SW480 (cell line): ENCODE results near the gene EVPL.
"Not testable (repeated sequence)": the region's sequence is repeated elsewhere in the genome, so short reads cannot be mapped to it uniquely, and the experiment has no call there.

Source experiments
- DNase-seq: peaks from one replicate; pipeline ENCODE4 v3.0.0-alpha.2; 2016; ENCODE audit warnings: low spot score

Gene EVPL

GRCh38 chr17:76027159-76027839, at the start of gene EVPL:
TSS of gene EVPL (minus strand) at chr17:76027306. CDS start at chr17:76027198, 108 bp downstream.
- DNase-seq = peak; percentile 84

GRCh38 chr17:76076146-76076764, 49.1 kb upstream of the EVPL start:
- no peak for DNase-seq

DNA sequence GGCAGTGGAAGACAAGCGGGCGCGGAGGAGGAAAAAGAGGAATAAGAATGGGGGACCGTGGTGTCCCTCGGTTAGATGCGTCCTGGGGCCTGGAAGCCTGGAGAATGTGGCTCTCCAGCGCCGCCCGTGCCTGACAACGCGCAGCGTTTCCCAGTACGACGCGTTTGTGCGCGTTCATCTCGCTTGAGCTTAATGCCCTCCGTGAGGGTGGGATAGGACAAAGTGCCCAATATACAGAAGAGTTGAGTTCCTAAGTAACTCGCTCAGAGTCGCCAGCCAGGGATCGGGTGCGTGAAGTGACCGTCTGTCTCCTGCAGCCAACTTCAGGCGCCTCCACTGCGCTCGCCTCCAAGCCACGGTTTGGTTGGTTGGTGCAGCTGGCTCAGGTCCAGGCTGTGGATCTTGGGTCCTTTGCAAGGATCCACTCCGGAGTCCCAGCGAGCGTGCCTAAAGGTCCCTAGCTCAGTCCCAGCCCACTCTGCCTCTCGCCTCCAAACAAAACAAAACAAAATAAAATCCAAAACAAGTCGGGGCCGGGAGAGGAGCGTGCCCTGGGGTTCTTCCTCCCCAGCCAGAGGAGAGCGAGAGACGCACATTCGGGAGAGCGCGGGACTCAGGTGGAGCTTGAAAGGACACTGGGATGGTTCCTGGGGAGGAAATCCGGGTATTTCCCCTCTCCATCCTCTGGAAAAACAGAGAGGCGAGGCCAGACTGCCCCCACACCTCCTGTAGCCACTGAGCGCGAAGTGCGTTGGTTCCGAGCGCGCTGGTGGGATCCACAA, 48.4 kb upstream of the EVPL start:
- no peak for DNase-seq

DNA sequence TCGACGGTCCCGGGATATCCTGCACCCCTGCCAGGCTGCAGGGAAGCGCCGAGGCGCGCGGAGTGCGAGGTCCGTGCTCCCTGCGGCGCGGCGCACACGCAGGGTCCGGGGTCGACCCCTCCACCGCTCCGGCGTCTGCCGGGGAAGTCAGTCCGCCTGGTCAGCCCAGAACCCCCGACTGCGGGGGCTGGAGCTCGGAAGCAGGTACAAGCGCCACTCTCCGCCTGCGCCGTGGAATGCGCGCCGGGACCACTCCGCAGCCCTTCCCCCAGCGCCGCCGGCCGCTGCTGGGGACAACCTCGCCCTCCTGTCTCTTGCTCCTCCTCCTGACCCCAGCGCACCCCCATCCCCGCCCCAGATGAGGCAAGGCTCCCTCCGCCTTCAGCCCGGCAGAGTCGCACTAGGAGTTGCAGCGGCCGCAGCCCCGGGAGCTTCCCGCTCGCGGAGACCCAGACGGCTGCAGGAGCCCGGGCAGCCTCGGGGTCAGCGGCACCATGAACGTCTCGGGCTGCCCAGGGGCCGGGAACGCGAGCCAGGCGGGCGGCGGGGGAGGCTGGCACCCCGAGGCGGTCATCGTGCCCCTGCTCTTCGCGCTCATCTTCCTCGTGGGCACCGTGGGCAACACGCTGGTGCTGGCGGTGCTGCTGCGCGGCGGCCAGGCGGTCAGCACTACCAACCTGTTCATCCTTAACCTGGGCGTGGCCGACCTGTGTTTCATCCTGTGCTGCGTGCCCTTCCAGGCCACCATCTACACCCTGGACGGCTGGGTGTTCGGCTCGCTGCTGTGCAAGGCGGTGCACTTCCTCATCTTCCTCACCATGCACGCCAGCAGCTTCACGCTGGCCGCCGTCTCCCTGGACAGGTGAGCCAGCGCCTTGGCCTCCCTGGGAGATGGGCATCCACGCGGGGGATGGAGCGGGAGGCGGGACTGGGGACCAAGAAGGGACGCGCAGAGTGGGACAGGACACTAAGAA, 47.6 kb upstream of the EVPL start, which contains the start of gene GALR2:
GALR2 (plus strand) TSS at position 392 of the 974 bp plus-strand sequence; CDS start at position 495, 103 bp downstream.
- no peak for DNase-seq

- peak; percentile 93 for DNase-seq
These were observed 45.2 kb upstream of the EVPL start, which contains the start of gene SRP68 for GRCh38 chr17:76072148-76072858. TSS of gene SRP68 (minus strand) at chr17:76072517. CDS start at chr17:76072491, 26 bp downstream.

DNA sequence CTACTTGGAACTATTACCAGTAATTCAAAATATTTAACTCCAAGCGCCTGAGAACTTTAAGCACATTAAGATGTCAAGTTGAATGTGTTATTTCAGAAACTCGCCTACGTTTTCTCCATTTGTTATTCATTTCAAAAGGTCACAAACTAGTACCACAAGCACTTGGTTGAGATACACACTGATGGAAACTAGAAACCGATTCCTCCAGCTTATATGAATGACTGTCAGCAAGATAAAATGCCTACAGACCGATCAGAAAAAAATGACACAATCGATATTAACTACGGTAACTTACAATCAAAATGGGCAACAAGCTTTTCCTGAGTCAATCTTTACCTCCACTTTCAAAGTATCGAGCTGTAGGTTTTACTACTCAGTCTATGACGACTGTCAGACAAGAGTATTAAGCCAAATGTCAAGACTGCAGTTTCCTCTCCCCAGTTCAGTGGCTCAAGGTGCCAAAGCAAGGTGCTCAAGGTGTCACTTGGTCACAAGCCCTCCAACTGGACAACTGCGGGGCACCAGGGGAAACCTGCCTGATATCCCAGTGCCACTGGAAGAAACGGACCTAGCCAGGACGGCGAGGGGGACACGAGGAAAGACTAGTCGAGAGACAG, 44.5 kb upstream of the EVPL start:
- DNase-seq = no peak

DNA sequence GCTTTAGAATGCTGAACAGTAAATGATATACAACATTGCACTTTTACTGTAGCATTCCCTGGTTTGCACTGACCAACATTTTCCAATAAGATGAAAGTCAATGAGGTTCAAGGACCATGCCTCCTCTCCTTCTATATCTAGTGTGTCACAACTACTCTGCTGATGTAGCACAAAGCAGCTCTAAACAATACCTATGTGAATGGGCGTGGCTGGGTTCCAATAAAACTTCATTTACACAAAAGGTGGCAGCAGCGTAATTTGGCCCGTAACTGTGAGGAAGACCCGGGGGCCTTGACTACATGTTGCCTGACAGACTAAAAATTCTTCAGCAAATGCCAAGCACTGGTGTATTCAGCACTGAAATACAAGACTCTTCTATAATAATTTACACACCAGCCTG, 38.7 kb upstream of the EVPL start:
- DNase-seq = no peak

- DNase-seq = no peak
These were observed 36.9 kb upstream of the EVPL start for GRCh38 chr17:76063875-76064546.

- not testable (repeated sequence) for DNase-seq
These were observed 31.2 kb upstream of the EVPL start for GRCh38 chr17:76058264-76058663.

- no peak for DNase-seq
These were observed 29.8 kb upstream of the EVPL start for GRCh38 chr17:76056882-76057281.

GRCh38 chr17:76054112-76054476, 27.0 kb upstream of the EVPL start:
- peak; percentile 28 for DNase-seq

DNA sequence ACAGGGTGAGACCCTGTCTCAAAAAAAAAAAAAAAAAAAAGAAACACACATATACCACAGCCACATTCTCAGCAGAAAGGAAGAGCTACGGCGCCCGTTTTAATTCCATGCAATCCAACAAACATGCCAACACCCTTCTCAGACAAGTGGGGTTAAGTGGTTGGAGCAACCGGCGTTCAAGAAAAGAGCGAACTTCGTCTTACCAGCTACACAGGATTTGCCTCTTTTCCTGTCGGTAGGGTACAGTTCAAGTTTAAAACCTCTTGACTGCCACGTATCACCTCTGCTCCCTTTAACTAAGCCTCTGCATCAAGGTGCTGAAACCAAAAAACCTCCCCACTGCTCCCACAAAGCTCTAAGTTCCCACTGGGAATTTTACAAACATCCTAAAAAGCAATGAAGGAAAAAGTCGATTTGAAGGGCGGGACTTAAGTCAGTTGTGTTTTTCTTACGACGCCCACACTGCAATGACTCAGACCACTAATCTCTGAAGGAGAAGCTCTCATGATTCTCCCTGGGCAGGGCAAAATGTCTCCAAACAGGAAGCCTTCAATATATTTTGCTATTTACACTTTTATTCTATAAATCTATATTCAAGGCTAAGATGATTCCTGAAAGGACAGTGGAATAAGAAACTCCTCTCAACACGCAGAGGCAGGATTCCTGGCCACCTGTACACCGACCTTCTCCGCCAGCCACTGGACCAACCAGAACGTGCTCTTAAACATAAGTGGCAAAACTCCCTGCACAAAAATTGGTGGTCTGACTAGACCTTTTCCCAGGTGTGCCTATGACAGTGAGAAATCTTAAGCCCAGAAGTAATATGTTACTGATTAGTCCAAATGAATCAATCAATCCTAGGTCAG, 26.4 kb upstream of the EVPL start:
- DNase-seq = peak; percentile 23

- DNase-seq = no peak
These were observed 24.5 kb upstream of the EVPL start for GRCh38 chr17:76051561-76051960.

DNA sequence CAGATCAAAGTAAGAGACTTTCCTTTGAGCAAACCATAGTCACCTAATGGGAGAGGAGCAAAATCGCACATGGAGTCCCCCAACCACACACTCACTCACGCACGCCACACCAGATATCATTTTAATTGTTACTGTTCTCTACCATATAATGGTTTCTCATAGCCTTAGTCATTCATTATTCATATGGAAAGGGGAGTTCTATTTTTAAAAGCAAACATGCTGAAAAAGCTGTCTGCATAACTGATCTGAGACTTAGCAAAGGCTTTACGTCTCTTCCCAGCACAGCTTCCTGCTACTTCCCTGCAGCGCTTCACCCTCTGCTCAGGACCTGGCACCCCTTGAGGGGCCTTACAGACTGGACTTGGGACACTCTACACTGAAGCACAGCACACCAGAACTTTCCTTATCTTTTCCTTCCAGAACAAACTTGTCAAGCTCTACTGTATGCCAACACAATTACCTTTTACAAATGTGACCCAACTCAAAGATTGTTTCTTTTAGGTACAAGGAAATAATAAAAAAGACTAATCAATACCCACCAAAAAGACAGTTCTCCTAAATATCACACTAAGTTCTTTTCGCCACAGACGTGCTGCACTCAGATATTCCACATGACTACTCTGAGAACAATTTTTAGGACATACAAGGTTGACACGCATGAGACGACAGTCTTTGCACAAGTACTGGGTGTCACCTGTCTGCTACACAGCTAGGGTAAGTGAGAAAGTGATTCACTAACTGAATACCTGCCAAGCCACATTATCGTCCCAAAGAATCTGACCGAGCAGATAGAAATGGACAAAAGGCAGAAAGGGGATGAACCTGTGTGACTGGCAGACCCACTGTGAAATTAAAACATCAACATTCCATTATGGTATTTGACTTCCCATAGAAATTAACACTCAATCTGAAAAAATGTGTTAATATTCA, 23.7 kb upstream of the EVPL start:
- DNase-seq = no peak

- DNase-seq = no peak
These were observed 22.9 kb upstream of the EVPL start for GRCh38 chr17:76049836-76050537.

GRCh38 chr17:76049239-76049638, 22.1 kb upstream of the EVPL start:
- DNase-seq = no peak

DNA sequence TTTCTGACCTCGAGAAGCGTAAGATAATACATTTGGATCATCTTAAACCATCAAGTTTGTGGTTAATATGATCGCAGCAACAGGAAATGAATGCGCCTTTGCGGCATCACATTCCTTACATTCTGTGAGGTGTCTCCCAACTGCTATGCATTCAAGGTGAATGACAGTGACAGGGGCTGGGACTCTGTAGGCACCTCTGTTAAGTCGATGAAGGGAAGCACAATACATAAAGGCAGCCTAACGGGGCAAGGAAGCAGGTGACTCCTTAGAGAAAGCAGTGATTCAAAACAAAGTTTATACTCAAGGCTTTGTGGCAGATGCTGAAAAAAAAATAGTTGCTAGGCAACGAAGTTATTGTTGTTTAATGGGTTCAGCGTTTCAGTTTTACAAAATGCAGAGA, 21.6 kb upstream of the EVPL start:
- peak; percentile 67 for DNase-seq
